ENCODE data around the gene ZBTB34.
"Not testable (repeated sequence)": the region's sequence is repeated elsewhere in the genome, so short reads cannot be mapped to it uniquely, and the experiment has no call there.

Gene ZBTB34

GRCh38 chr9:126860077-126860756, at the start of gene ZBTB34:
TSS of gene ZBTB34 (plus strand) at chr9:126860639. CDS start at chr9:126879400, 18,761 bp downstream.
- DNase-seq (ENCODE audit: low spot score), result peak; percentile 89

GRCh38 chr9:126813072-126813471, 47.4 kb upstream of the ZBTB34 start:
- DNase-seq (ENCODE audit: low spot score), result no peak

GRCh38 chr9:126814091-126814490, 46.3 kb upstream of the ZBTB34 start:
- DNase-seq (ENCODE audit: low spot score), result no peak

- not testable (repeated sequence) for DNase-seq (ENCODE audit: low spot score)
Observed at GRCh38 chr9:126817615-126818014, 42.8 kb upstream of the ZBTB34 start.

DNA sequence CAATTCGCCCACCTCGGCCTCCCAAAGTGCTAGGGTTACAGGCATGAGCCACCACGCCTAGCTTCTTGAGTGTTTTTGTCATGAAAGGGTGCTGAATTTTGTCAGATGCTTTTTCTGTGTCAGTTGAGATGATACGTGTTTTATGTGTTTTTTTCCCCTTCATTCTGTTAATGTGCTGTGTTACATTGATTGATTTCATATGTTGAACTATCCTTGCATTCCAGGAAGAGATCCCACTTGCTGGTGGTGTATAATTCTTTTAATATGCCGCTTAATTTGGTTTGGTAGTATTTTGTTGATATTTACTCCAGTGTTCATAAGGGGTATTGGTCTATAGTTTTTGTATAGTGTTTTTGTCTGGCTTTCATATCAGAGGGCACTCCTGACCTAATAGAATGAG, 42.0 kb upstream of the ZBTB34 start:
- no peak for DNase-seq (ENCODE audit: low spot score)

- no peak for DNase-seq (ENCODE audit: low spot score)
Observed at GRCh38 chr9:126819482-126819881, 41.0 kb upstream of the ZBTB34 start.

DNA sequence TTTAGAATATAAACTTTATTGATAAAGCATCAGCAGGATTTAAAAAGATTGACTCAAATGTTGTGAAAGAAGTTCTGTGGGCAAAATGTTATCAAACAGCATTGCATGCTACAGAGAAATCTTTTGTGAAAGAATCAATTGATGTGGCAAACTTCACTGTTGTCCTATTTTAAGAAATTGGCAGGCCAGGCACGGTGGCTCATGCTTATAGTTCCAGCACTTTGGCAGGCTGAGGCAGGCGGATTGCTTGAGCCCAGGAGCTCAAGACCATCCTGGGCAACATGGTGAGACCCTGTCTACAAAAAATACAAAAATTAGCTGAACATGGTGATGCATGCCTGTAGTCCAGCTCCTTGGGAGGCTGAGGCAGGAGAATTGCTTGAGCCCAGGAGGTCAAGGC, 38.2 kb upstream of the ZBTB34 start:
- no peak for DNase-seq (ENCODE audit: low spot score)

GRCh38 chr9:126822873-126823272, 37.6 kb upstream of the ZBTB34 start:
- DNase-seq (ENCODE audit: low spot score), result no peak

DNA sequence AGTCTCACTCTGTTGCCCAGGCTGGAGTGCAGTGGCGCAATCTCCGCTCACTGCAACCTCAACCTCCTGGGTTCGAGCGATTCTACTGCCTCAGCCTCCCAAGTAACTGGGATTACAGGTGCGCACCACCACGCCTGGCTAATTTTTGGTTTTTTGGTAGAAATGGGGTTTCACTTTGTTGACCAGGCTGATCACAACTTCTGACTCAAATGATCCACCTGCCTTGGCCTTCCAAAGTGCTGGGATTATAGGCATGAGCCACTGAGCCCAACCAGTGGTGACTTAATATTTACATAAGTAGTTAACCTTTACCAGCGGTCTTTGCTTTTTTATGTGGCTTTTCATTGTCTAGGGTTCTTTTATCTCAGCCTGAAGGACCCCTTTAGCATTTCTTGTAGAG, 36.4 kb upstream of the ZBTB34 start:
- not testable (repeated sequence) for DNase-seq (ENCODE audit: low spot score)

GRCh38 chr9:126827227-126827626, 33.2 kb upstream of the ZBTB34 start:
- DNase-seq (ENCODE audit: low spot score), result no peak

DNA sequence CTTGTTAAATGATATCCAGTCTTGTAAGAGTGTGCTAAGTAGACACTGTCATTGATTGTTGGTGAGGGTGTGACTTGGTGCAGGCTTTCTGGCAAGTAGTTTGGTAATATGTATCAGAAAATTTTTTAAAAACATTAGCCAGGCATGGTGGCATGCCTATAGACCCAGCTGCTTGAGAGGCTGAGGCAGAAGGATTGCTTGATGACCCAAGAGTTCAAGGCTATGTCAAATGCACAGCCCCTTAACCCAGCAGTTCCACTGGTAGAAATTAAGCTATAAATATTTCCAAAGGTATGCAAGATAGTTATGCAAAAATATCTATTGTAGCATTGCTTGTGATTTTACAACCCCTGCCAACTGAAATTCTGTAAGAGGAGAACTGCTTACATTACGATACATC, 31.4 kb upstream of the ZBTB34 start:
- DNase-seq (ENCODE audit: low spot score), result no peak

DNA sequence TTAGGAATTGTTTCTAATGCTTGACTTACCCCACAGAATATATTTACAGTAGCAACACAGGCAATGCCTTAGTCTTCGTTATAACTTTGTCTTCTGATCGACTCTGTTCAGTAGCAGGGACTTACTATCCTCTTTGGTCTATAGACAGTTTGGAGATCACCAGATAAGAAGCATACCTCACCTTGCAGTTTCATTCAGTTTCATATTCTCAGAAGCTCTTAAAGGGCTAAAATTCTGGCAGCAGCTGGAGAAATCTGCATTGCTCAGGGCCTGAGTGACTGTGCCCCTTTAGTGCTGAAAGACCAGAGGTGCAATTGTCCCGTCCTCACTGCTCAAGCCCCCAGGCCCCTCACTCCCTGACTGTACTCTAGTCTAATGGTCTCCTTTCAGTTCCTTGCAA, 29.6 kb upstream of the ZBTB34 start:
- no peak for DNase-seq (ENCODE audit: low spot score)

DNA sequence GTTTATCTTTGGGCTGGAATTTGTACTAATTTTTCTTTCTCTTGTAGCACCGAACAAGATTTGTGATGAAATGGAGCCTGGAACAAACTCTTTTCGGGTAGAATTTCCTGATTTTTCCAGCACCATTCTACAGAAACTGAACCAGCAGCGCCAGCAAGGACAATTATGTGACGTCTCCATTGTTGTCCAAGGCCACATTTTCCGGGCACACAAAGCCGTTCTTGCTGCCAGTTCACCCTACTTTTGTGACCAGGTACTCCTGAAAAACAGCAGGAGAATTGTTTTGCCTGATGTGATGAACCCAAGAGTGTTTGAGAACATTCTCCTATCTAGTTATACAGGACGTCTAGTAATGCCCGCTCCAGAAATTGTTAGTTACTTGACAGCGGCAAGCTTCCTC, 28.0 kb upstream of the ZBTB34 start:
- no peak for DNase-seq (ENCODE audit: low spot score)

- DNase-seq (ENCODE audit: low spot score), result no peak
Observed at GRCh38 chr9:126833020-126833419, 27.4 kb upstream of the ZBTB34 start.

DNA sequence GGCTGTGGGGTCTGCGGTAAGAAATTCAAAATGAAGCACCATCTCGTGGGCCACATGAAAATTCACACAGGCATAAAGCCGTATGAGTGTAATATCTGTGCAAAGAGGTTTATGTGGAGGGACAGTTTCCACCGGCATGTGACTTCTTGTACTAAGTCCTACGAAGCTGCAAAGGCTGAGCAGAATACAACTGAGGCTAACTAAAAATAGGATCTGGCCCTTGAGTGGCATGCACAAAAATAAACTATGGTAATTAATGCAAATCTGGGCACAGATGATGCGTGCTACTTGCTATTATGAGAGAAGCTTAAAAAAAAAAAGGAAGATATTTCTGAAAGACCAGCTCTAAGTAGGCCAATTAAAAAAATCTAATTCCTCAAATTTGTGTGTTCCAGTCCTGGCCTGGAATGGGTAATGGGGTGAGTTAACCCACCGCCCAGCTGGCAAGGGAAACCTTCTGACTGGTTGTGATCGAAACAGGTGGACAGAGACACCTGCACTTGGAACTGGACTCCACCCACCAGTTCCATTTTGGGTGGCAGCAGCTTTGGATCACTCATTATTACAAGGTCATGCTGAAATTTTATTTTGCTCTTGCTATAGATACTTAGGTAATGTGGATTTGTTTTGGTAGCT, 26.6 kb upstream of the ZBTB34 start:
- no peak for DNase-seq (ENCODE audit: low spot score)

DNA sequence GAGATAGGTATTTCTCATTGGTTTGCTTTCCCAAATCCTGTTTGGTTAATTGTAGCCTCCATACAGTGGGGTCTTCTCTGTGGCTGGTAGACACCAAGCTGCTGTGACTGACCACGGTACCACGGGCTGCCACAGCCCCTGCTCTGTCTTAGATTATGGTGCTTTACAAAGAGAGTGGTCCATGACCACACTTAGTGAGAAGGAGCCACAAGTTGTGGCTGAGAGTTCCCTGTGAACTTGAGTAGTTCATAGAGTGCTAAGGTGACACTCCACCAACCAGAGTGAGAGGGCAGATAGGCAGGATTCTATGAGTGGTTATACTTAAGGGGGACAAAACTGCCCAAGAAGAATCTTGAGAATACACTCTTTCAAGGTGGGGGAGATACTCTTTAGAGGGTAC, 25.8 kb upstream of the ZBTB34 start:
- no peak for DNase-seq (ENCODE audit: low spot score)

- no peak for DNase-seq (ENCODE audit: low spot score)
Observed at GRCh38 chr9:126836216-126836615, 24.2 kb upstream of the ZBTB34 start.

DNA sequence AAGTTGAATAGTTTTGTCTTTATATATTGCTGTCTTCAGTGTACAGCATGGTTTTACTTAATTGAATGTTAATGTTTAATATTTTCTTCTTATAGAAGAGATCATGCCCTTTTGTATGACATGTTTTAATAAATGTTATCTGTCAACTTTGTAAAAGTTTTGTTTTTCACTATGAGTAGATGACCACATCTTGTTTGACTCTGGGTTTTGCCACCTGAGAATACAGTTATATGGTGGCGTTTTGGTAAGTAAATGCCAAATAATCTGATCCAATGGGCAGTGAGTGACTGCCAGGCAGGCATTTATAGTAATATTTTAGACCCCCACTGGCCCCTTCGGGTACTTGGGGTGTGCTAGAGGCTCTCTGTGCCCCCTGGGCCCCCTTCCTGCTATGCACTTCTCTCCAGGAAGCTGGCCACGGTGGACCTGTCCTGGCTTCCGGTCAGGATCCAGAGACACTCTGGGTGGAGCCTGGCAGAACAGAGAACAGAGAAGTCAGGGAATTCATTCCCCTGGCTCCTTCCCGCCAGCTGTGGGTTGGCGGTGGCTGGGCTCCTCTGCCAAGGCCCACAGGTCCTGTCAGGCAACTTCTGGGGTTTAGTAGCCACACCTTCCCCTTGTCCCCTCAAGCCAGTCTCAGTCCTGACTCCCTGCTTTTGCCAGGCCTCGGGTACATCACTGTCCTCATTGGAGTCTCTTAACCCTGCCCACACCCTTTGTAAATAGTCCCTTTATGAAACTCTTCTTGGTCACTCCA, 22.2 kb upstream of the ZBTB34 start:
- no peak for DNase-seq (ENCODE audit: low spot score)

DNA sequence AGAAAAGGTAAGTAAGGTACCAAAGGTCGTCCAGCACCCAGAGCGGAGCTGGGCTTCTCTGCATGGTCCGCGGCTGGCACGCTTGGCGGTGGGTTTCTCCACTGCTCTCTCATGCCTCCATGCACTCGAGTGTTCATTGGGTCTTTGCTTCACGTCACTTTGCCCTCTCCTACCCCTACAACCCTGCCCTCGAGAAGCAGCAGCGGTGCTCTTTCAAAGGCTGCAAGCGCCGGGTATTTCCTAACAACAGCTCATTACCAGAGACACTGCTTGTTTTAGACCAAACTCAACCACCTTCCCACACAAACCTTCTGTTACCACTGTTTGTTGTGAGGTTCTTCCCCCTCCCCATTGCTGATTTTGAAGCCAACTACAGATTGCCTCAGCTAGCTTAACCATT, 21.5 kb upstream of the ZBTB34 start:
- no peak for DNase-seq (ENCODE audit: low spot score)

DNA sequence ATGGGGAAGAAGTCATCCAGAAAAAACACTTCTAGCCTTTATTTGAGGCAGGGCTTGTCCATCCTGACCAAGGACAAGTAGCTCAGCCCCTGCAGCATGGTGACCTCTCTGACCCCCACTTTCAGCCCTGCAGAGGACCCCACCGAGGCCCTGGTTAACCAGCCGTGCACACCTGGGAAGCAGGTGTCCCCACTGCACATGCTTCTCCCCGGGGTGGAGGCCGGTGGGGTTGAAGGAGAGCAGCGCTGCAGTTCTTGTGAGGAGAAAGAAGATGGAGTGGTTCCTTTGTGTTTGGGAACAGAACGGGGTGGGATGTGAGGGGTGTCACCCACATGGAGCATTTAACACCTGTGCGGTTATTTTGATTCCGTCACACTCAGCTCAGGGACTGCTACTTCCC, 21.1 kb upstream of the ZBTB34 start:
- DNase-seq (ENCODE audit: low spot score), result no peak

GRCh38 chr9:126842220-126842842, 18.1 kb upstream of the ZBTB34 start:
- no peak for DNase-seq (ENCODE audit: low spot score)

DNA sequence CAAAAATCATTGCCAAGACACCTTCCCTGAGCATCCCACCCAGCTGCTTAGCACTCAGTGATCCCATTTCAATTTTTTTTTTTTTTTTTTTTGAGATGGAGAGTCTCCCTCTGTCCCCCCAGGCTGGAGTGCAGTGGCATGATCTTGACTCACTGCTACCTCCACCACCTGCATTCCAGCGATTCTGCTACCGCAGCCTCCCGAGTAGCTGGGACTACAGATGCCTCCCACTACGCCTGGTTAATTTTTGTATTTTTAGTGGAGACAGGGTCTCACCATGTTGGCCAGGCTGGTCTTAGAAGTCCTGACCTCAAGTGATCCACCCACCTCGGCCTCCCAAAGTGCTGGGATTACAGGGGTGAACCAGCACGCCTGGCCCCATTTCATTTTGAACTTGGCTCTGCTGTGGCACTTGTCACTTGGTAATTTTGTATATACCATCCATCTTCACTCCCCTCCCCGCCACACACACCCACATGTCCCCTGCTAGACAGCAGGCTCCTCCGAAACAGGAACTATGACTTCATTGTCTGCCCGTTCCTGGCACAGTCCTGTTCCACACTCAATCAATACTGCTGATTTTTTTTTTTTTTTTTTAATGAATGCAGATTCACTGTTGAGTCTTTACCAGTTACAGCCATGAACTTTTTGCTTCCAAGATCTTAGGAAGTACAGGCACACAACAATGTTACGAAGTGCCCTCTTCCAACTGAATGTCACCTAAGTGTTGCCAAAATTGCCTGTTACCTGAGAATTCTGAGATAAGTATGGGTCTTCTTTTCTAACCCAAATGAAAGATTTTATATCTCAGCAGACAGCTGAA, 17.3 kb upstream of the ZBTB34 start:
- no peak for DNase-seq (ENCODE audit: low spot score)

Measured in ecto neural progenitor cell (in vitro differentiated cells).